Epithelial cell of proximal tubule (primary cell): ENCODE measurements around the gene IP6K2. TPM values are rescaled to one million over a fixed set of nuclear protein-coding genes. Genes with fewer than 3 reads are reported as not detected.

ENCODE experiments used
- DNase-seq: peaks from one replicate; pipeline ENCODE4 v3.0.0-alpha.2; 2011; ENCODE audit warnings: low read depth
- H3K4me3 ChIP-seq: 2 replicates; pipeline ENCODE4 v1.5.1; 2011; ENCODE audit warnings: low read depth, mild to moderate bottlenecking, low read length
- CTCF ChIP-seq: conservative IDR thresholded peaks from 2 replicates; pipeline ENCODE4 v1.5.1; 2012; ENCODE audit warnings: low read depth, mild to moderate bottlenecking, low read length
- total RNA-seq: library from RNA; depleted of rRNA; stranded (reverse); fragments of >200 nt; gene quantifications from 2 replicates; pipeline ENCODE4 v1.2.3, GENCODE V29; 2015

The IP6K2 gene
- total RNA-seq, 1 donor from 2014 or later: 87.9 TPM

GRCh38 chr3:48684054-48684349, 33.0 kb downstream of the IP6K2 start:
- TF ChIP-seq CTCF: no peak
- peak overlapping the region; percentile 98 for H3K4me3 ChIP-seq
- DNase-seq: no peak

GRCh38 chr3:48682786-48683185, 34.2 kb downstream of the IP6K2 start:
- no peak overlapping the region for H3K4me3 ChIP-seq
- no peak for TF ChIP-seq CTCF
- DNase-seq: no peak

GRCh38 chr3:48681974-48682610, 34.9 kb downstream of the IP6K2 start:
- TF ChIP-seq CTCF: no peak
- H3K4me3 ChIP-seq: no peak overlapping the region
- DNase-seq: no peak

- DNase-seq: no peak
These were observed 35.5 kb downstream of the IP6K2 start for GRCh38 chr3:48681541-48681880.

GRCh38 chr3:48680811-48681540, 36.0 kb downstream of the IP6K2 start:
- H3K4me3 ChIP-seq: no peak overlapping the region
- no peak for DNase-seq
- TF ChIP-seq CTCF: no peak

More at GRCh38 chr3:48681541-48681880, 35.5 kb downstream of the IP6K2 start:
- H3K4me3 ChIP-seq: no peak overlapping the region
- TF ChIP-seq CTCF: no peak

GRCh38 chr3:48679411-48680391, 37.3 kb downstream of the IP6K2 start:
- no peak overlapping the region for H3K4me3 ChIP-seq
- no peak for TF ChIP-seq CTCF
- no peak for DNase-seq
